HG03280 (cell line): Measurements from ENCODE around the gene S100A3.

Experiments used
- ATAC-seq: cut with Tn5 transposase; IDR thresholded peaks from one replicate; pipeline ENCODE4 v1.9.1; 2021; ENCODE audit warnings: mild to moderate bottlenecking, moderate library complexity; ENCODE audit not compliant: unreplicated experiment

The S100A3 gene

GRCh38 chr1:153515504-153516394 lies 33.3 kb downstream of the S100A3 start:
- no peak for ATAC-seq

- no peak for ATAC-seq
Measured at GRCh38 chr1:153513666-153514065, 35.4 kb downstream of the S100A3 start.

- no peak for ATAC-seq
Measured at GRCh38 chr1:153513023-153513422, 36.0 kb downstream of the S100A3 start.

- no peak for ATAC-seq
Measured at GRCh38 chr1:153510984-153511410, 38.1 kb downstream of the S100A3 start.

GRCh38 chr1:153509729-153510354 lies 39.2 kb downstream of the S100A3 start:
- ATAC-seq: no peak

GRCh38 chr1:153509036-153509435 lies 40.0 kb downstream of the S100A3 start:
- no peak for ATAC-seq

GRCh38 chr1:153507926-153508583 lies 41.0 kb downstream of the S100A3 start:
- ATAC-seq: no peak

GRCh38 chr1:153506831-153507413 lies 42.1 kb downstream of the S100A3 start:
- no peak for ATAC-seq

GRCh38 chr1:153506386-153506785 lies 42.7 kb downstream of the S100A3 start:
- no peak for ATAC-seq

GRCh38 chr1:153505576-153505975 lies 43.5 kb downstream of the S100A3 start:
- ATAC-seq: no peak

GRCh38 chr1:153503766-153504165 lies 45.3 kb downstream of the S100A3 start:
- ATAC-seq: no peak

GRCh38 chr1:153498746-153499145 lies 50.3 kb downstream of the S100A3 start:
- no peak for ATAC-seq
